NCI-H2196 (cell line): ENCODE measurements around the gene RWDD2A.
"Not testable (repeated sequence)": the region's sequence is repeated elsewhere in the genome, so short reads cannot be mapped to it uniquely, and the experiment has no call there.

Experiments used
- DNase-seq: peaks from one replicate; lab custom pipeline; 2025; ENCODE audit not compliant: unreplicated experiment; lab: John Stamatoyannopoulos, UW

The RWDD2A gene

DNA sequence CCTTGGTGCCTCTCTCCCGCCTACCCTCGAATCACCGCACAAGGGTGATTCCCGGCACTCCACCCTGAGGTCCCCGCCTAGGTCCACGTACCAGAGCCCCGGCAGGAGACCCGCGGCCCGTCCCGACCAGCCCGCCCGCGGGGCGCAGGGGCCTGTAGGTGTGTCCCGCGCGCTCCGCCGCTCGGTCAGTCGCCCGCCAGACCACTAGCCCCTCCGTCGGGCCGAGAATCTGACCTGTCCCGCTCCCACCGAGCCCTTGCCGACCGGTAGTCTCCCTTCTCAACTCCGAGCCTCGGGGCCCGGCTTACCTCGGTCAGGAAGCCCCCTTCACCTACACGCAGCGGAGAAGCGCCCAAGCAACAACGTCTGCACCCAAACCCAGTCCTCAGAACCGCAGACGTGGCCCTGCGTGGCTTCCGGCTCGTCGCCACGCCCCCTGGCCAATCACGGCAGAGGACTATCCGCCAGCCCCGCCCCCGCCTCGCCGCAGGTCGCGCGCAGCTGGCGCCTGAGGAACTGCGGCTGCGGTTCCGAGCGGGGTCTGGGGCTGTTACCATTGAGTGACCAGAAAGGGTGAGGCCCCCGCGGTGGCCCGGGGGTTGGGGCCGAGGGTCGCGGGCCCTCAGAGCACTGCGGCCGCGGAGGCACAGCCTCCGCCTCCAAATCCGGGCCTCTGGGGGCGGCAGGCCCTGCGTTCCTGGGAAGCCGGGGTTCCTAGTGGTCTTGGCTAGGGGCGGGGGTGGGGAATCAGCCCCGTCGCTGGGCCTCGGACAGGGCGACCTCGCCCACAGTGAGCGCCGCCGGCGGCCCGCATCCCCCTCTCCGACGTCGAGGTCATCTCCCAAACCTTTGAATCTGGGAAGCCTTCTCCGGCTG is at the start of gene RWDD2A, which contains the start of gene PGM3:
Gene RWDD2A (plus strand): TSS at position 487 of the 876 bp plus-strand sequence. CDS start 1,095 bp downstream, outside the sequence.
Gene PGM3 (minus strand): TSS at position 395 of the 876 bp plus-strand sequence. CDS start 2,253 bp downstream, outside the sequence.
- peak; percentile 85 for DNase-seq

DNA sequence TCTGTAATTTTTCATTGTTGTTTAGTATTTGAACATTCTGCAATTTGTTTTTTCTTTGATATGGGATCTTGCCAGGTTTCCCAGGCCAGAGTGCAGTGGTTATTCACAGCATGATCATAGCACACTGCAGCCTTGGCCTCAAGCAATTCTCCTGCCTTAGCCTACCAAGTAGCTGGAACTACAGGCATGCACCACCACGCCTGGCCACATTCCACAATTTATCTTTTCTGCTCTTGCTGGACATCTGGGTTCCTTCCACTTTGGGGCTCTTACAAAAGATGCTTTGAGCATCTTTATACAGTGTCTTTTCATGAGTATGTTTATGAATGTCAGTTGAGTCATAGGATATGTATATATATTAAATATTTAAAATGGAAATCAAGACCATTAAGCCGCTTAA is 42.0 kb upstream of the RWDD2A start:
- no peak for DNase-seq

DNA sequence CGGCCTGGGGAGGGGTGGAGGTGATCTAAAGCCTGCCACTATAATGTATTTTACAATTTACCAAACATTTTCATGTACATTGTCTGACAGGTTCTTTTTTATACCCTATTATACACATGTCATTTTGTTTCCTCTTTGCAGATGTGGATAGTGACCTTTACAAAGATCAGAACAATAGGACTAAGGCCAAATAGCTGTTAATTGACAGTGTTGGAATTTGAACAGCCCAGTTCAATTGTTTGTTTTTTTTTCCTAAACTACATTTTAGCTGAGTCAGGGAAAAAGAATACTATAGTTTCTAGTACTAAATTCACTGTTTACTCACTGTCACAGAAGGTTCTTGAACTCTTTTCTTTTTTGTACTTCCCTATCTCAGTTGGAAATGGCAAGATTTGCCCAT is 40.2 kb upstream of the RWDD2A start:
- DNase-seq, result no peak

DNA sequence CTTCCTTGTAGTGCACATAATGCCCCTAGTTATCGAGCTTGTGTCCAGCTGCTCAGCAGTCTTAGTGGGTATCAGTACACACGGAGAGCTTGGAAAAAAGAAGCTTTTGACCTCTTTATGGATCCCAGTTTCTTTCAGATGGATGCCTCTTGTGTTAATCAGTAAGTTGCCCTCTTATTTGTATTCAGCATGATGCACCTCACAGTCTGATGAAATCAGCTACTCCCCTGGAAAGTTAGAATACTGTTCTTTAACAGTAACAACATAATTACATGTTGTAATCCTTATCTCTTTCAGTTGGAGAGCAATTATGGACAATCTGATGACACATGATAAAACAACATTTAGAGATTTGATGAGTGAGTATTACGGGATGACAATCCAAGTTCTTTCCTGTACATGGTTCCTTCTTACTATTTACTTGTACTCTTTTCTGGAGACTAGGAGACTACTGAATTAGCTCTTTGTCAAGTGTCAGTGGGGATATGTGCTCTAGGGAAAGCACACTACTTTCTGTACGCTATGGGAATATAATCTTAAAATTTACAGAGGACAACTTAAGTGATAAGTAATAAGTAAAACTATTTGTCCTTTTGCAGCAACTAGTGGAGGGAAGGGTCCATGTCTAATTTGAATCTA is 39.2 kb upstream of the RWDD2A start:
- DNase-seq, result no peak

DNA sequence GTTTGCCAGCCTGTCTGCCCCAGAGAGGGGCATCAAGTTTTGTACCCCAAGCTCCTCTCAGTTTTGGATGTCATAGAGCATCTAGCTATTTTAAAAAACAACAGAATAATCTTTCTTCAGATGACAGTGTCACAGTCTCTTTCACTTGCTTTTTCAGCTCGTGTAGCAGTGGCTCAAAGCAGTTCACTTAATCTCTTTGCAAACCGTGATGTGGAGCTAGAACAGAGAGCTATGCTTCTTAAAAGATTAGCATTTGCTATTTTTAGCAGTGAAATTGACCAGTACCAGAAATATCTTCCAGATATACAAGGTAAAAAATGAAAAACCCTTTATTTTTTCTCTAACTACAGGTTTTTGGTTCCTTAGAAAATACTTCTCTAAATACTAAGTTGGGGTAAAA is 37.4 kb upstream of the RWDD2A start:
- no peak for DNase-seq

DNA sequence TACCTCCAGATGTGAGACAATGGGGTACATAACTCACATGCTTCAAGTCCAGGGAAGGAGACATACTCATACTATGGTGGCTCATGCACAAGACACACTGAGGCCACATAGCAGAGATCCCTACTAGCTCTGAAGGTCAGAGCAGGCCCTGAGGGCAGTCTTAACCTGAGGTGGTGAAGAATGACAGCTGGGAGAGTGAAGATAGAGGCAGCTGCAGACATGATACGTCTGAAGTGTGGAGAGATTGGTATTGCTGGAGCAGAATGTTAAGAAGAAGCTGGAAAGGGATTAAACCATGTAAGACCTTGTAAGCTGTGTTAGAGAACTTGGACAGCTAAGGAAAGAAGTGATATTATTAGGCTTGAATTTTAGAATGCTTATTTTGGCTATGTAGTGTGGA is 33.0 kb upstream of the RWDD2A start:
- DNase-seq, result no peak

DNA sequence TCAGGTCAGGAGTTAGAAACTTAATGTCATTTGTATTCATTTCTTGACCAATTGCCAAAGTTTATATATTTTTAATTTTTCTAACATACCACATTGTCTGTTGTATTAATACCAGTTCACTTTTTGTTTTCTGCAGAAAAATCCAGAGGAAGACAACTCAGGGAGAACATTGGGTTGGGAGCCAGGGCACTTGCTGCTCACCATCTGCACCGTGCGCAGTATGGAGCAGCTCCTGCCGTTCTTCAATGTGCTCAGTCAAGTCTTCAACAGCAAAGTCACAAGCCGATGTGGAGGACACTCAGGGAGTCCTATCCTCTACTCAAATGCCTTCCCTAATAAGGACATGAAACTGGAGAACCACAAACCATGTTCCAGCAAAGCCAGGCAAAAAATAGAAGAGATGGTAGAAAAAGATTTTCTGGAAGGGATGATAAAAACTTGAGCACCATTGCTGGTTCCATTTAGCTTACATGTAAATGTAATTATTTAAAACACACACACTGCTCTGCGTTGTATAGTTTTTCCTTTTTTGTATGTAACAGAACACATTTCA is 25.4 kb upstream of the RWDD2A start:
- DNase-seq, result no peak

DNA sequence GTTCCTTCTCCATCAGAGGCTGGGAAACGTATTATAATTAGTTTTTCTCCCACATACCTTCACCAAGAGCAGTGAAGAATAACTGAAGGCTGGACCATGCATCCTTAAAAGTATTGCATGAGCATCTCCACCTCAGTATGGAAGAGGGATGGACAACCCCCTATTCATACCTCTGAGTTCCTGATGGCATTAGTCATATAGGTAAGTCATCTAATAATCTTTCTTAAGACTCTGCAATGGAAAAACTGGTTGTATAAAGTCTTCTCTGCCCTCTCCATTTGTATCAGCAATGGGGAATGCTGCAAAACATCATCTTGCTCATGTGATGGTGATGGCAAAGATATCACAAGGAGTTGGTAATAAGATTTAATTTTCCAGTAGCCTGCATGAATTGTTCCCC is 24.6 kb upstream of the RWDD2A start:
- no peak for DNase-seq

DNA sequence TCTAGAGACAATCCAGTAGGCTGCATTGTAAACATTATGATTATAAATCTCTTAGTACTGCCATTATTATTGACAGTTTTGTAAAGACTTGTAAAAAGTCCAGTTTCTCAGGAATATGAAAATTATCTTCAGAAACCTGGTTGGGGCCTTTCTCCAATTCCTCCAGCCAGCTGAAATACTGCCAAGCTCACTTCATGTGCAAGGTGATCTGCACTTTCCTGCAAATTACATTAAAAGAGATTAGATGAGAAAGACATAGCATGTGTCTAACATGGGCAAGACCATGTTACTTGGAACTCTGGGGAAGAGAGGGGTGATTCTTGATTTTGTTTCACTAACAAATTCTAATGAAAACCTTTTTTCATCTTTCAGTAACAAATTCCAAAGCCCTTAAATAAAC is 24.1 kb upstream of the RWDD2A start:
- DNase-seq, result no peak

DNA sequence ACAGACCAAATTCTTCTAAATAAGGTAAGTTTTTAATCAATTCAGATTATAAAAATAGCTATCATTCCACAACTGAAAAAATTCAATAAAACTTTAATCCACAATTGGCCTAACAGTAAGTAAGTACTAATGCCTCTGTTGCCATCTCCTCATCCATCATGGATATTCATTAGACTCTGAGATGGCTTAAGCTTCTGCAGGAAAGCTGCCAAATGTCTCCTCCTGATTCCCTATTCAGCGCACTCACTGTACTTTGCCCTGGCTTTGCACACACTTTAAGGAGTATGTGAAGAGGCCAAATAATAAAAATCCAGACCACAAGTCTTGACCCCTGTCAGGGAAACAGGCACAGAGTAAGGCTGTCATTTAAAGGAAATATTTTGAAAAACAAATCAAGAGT is 23.6 kb upstream of the RWDD2A start:
- no peak for DNase-seq

DNA sequence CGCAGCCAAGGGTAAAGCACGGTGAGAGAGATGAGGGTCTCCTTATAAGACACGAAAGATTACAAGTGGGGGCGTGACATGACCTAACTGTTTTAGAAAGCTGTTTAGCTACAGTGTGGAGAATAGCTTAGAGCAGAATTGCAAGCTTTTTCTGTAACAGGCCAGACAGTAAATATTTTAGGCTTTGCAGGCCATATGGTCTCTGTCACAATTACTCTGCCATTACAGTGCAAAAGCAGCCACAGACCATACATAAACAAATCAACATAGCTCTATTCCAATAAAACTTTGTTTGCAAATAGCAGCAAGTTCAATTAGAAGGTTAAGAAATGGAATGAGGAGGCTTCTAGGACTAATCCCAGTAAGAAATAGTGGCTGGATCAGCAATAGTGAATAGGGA is 16.9 kb upstream of the RWDD2A start:
- no peak for DNase-seq

DNA sequence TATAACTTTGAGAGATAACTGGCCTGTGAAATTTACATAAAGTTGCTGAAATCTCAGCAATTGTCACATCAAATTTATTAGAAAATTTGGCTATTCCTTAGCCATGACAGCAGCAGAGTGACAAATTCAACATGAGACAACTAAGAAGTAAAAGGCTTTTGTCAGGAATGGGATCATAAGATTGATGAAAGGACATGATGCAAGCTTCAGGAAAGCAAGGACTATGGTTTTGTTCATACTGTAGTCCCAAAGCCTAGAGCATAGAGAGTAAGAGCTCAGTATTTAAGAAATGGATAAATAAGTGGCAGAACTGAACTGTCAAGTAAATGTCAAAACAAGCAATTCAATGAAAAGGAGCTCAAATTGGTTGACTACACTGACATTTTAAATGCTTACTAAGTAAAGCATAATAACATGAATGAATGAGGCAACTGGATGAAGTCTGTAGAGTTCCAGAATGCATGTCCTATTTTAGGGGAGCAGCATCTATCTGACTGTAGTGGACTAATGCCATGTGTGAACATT is 12.7 kb upstream of the RWDD2A start:
- no peak for DNase-seq

DNA sequence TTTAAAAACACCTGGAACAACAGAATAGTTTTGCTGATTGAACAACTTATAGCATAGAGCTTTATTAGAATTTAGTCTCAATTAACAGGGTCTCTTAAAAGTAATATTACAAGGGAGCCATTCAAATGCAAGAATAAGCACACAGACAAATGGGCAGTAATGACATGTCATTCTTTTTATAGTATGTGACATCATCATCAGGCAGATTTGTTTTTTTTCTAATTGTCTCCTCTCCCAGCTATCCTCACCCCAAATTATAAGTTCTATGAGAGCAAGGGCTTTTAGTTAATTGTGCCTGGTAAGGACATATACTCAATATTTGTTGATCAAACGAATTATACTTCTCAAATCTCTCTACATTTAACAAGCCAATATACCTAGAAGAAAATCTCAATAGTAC is 11.0 kb upstream of the RWDD2A start:
- DNase-seq, result no peak

DNA sequence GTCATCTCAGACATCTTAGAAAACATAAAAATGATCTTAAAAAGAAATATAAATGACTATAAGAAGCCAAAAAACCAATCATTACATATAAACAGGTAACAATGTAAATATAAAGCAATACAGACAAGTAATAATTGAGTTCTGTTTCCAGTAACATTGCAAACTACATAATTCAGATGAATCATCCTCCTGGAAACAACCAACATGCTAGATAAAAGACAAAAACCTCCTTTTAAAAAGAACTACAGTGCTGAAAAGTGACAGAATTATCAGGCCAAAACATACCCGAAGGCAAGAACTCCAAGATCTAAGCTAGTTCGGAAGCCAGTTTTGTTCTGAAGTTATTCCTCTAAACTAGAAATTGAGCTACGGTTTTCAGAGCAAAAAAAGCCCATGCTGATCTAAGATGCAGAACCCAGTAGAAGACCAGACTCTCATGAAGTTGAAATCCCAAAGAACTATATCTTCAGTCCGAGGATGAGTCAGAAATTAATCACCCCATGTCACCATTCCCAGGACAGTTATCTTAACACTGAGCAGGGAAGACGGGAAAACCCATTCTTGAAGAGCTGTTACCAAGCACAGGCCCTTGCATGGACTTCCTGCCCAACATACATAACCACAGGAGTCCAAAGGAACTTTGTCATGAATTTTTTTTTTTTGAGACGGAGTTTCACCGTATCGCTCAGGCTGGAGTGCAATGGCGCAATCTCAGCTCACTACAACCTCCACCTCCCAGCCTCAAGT is 9.9 kb upstream of the RWDD2A start:
- no peak for DNase-seq

DNA sequence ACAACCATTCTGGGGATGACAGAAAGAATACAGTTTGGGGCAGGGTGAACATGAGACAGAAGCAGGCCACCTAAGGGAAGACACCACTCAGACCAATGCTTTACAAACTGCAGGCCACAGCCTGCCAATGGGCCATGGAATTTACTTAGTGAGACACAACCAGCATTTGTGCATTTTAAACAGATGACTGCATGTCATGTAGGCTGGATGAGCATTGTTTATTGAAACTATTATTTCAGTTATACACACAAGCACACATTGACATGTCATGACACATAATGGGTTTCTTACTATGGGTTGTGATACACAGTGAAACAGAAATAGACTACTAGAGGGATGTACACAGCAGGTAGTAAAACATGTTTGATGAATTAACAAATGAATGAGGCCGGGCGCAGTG is 8.1 kb upstream of the RWDD2A start:
- DNase-seq, result no peak

DNA sequence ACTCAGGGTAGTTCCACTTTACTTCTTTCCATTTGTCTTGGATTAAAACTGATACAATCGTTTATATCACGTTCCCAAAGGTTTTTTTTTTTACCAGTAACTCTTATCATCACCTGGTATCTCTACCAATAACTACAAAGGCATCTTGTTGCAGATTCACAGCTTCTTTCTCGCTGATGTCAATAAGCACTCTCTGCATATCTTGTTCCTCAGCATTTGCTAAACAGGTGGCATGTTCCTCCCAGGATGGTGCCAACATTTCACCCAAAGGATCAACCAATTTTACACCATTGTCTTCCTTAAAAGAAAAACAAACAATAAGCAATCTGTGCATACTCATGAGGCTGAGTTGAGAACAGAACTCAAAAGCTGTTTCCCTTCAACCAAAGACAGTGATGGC is 4.7 kb upstream of the RWDD2A start:
- no peak for DNase-seq

DNA sequence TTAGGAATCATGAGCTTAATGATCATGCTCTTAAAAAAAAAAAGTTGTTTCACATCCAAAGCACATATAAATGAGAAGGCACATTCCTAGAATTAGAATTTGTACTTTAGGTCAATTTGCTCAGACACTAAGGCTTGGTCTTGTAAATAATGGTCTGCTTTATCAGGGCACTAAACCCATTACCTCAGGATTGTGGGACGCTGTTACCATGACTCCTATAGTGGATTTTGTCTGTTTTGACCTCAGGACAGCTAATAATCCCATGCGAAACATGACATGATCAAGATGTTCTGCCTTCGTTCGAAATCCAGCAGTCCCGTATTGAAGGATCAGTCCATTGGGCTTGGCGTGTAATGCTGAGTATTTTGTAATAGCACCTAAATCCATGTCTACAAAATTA is 2.5 kb upstream of the RWDD2A start:
- DNase-seq, result no peak

DNA sequence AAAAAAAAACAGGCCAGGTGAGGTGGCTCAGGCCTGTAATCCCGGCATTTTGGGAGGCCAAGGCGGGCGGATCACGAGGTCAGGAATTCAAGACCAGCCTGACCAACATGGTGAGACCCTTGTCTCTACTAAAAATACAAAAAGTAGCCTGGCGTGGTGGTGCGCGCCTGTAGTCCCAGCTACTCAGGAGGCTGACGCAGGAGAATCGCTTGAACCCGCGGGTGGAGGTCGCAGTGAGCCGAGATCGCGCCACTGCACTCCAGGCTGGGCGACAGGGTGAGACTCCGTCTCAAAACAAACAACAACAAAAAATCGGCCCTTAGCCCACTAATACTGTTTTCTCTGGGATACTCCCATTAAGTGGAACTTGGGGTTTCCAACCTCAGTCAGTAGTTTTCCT is 1.2 kb upstream of the RWDD2A start:
- not testable (repeated sequence) for DNase-seq

DNA sequence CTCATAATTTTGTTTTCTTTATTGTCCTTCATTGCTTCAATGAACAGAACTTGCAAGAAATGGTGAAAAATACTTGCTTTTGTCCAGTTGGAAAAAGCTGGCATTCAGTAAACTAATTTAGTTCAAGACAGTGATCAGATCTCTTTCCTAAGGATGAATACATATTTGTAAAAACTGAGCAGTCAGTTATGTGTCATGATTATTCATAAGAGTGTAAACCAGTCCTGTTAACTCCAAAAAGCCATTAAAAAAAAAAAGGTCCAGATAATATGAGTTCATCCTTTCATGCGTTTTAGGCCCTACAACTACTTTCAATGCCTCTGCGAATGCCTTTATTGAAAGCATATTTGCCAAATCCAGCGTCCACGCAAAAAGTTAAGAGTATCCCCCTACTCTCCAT is 701 bp upstream of the RWDD2A start:
- DNase-seq, result no peak

DNA sequence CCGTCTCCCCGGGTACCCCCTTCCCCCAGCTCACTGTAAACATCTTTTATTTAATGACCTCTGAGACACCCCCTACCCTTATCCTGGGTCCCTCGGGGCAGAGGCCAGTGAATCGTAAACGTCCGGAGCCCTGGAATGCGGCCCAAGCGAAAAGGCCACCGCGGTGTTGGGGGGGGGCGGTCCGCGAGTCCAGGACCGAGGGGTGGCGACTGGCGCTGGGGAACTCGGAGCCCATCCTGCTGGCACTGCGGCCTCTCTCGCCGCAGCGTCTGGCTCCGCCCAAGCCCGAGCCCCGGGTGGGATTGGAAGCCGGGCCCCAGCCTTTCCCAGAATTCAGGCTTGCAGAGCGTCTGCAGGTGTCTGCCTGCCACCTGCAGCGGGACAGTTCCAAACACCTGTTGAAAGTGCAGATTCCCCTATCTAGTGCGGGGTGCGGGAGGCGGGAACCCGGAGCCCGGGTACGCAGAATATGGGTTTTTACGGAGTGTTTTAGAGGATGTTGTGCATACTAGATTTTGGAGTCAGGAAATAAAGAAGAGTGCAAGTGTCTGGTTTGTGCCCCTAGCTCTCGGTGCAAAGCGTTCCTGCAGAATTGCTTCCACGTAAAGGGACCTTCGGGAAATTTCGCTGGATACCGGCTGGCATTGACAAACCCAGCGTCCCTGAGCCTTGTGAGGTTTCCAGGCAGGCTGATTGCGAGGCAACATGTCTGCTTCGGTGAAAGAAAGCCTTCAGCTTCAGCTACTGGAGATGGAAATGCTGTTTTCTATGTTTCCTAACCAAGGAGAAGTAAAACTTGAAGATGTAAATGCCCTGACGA is 800 bp downstream of the RWDD2A start:
- peak; percentile 18 for DNase-seq
